Stimulated activated CD8-positive, alpha-beta memory T cell treated with anti-CD3 and anti-CD28 coated beads, Interleukin-15, amount 100 ng/mL, for 1 hour (primary cell): ENCODE results near the gene NEU1.
A peak's percentile ranks its signal among the peaks of the same experiment; 100 is the strongest.
"Not testable (repeated sequence)": the region's sequence is repeated elsewhere in the genome, so short reads cannot be mapped to it uniquely, and the experiment has no call there.

Experiments
- DNase-seq: peaks from one replicate; pipeline ENCODE4 v3.0.0-alpha.2; 2020; ENCODE audit warnings: low read depth

The NEU1 gene

GRCh38 chr6:31862344-31863235 is at the start of gene NEU1:
TSS of gene NEU1 (minus strand) at chr6:31862821. CDS start at chr6:31862776, 45 bp downstream.
- DNase-seq = peak; percentile 96

- DNase-seq = no peak
These were observed 49.4 kb upstream of the NEU1 start for GRCh38 chr6:31911826-31912585.

GRCh38 chr6:31909298-31909697 is 46.7 kb upstream of the NEU1 start:
- not testable (repeated sequence) for DNase-seq

- DNase-seq = no peak
These were observed 46.2 kb upstream of the NEU1 start for GRCh38 chr6:31908791-31909190.

- not testable (repeated sequence) for DNase-seq
These were observed 45.6 kb upstream of the NEU1 start for GRCh38 chr6:31908255-31908654.

GRCh38 chr6:31907158-31907813 is 44.7 kb upstream of the NEU1 start:
- no peak for DNase-seq

GRCh38 chr6:31906727-31907126 is 44.1 kb upstream of the NEU1 start:
- not testable (repeated sequence) for DNase-seq

GRCh38 chr6:31906122-31906521 is 43.5 kb upstream of the NEU1 start:
- no peak for DNase-seq

- DNase-seq = no peak
These were observed 42.4 kb upstream of the NEU1 start for GRCh38 chr6:31905041-31905440.

GRCh38 chr6:31903957-31904356 is 41.3 kb upstream of the NEU1 start:
- no peak for DNase-seq

- peak; percentile 52 for DNase-seq
These were observed 39.5 kb upstream of the NEU1 start, which contains the start of gene ZBTB12 for GRCh38 chr6:31901953-31902643. TSS of gene ZBTB12 (minus strand) at chr6:31902086. CDS start at chr6:31901305, 781 bp downstream.

- peak; percentile 37 for DNase-seq
These were observed 38.9 kb upstream of the NEU1 start for GRCh38 chr6:31901415-31901952.

- DNase-seq = no peak
These were observed 38.3 kb upstream of the NEU1 start for GRCh38 chr6:31900917-31901414.

- no peak for DNase-seq
These were observed 37.5 kb upstream of the NEU1 start for GRCh38 chr6:31899882-31900722.

- DNase-seq = no peak
These were observed 36.6 kb upstream of the NEU1 start for GRCh38 chr6:31899215-31899614.

- no peak for DNase-seq
These were observed 35.9 kb upstream of the NEU1 start for GRCh38 chr6:31898383-31899011.

- DNase-seq = peak; percentile 69
These were observed 35.2 kb upstream of the NEU1 start, which contains the start of gene EHMT2 for GRCh38 chr6:31897612-31898382. TSS of gene EHMT2 (minus strand) at chr6:31897698. CDS start at chr6:31897677, 21 bp downstream.

GRCh38 chr6:31896856-31897611 is 34.4 kb upstream of the NEU1 start:
- no peak for DNase-seq
